NCI-H774 (cell line): Measurements from ENCODE around the gene VCL.
"Not testable (repeated sequence)": the region's sequence is repeated elsewhere in the genome, so short reads cannot be mapped to it uniquely, and the experiment has no call there.

ENCODE experiments used
- DNase-seq: peaks from one replicate; lab custom pipeline; 2025; lab: John Stamatoyannopoulos, UW

Gene VCL

DNA sequence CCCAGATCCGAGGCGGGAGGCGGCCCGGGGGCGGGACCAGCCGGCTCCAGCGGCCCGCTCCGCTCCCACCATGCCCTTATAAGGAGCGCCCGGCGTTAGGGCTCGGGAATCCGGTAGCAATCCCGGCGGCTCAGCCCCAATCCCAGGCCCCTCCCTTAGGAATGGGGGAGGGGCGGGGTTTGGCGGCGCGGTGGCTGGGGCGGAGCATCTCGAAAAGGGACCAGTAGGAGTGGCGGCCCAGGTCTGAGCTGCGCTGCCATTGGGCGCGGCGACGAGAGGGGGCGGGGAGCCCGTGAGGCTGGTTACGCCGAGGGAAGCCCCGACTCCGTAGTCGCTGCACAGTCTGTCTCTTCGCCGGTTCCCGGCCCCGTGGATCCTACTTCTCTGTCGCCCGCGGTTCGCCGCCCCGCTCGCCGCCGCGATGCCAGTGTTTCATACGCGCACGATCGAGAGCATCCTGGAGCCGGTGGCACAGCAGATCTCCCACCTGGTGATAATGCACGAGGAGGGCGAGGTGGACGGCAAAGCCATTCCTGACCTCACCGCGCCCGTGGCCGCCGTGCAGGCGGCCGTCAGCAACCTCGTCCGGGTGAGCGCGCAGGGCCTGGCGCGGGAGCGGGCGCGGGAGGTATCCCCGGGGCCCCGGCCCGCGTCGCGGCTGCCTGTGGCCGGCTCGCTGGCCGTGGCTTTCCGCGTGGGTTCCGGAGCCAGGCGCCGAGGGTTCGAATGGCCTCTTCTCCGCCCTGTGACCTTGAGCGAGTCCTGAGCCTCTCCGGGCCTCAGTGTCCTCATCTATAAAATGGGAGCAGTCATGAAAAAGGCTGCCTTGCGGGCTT is at the start of gene VCL:
Gene VCL (plus strand): TSS at position 330 of the 836 bp plus-strand sequence. CDS start 92 bp downstream, at position 422.
- peak; percentile 96 for DNase-seq

DNA sequence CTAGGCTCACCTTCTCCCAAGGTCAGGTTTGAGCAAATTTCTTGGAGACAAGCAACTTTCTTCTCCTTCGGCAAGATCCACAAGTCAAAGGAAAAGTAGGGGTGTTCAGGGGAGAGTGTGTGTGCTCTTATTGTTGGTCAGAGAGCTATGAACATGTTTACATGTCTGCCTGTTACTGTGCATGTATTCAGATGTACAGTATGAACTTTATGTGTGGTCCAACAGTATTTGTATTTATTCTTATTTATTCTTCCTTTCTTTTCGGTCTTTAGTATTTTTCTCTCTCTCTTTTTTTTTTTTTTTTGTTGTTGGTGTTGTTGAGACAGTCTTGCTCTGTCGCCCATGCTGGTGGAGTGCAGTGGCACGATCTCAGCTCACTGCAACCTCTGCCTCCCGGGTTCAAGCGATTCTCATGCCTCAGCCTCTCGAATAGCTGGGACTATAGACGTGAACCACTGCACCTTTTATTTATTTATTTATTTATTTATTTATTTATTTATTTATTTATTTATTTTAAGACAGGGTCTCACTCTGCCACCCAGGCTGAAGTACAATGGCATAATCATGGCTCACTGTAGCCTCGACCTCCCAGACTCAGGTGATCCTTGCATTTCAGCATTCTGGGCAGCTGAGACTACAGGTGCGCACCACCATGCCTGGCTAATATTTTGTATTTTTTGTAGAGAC is 48.8 kb upstream of the VCL start:
- no peak for DNase-seq

DNA sequence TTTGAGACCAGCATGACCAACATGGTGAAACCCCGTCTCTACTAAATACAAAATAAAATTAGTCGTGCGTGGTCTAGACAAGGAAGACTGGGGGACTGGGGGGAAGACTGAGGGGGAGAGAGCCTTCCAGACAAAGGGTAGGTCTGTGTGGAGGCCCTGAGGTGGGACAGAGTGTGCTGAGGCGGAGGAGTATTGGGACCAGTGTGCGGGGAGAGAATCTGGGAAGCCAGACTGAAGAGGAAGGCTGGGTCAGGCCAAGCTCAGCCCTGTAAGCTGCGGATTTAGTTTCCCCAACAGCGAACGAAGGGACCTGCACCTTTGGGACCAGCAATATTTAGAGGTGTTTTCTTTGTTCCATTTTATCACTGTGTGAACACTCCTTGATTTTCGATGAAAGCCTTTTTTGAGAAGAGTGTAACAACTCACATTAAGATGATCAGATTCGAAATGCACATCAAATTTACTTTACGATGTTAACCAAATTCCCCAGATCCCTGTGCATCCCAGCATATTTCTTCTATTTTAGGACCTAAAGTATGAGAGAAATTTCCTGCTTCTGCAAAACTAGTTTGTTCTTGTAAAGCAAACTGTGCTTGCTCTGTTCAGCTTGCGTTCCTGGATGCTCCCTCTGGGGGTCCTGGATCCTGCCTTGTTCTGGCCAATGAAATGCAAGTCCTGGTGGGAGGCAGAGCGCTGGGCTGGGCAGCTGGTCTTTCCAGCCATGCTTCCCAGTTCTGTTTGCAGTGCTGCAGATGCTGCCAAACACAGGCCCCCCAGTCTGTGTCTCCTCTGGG is 47.6 kb upstream of the VCL start:
- DNase-seq: no peak

DNA sequence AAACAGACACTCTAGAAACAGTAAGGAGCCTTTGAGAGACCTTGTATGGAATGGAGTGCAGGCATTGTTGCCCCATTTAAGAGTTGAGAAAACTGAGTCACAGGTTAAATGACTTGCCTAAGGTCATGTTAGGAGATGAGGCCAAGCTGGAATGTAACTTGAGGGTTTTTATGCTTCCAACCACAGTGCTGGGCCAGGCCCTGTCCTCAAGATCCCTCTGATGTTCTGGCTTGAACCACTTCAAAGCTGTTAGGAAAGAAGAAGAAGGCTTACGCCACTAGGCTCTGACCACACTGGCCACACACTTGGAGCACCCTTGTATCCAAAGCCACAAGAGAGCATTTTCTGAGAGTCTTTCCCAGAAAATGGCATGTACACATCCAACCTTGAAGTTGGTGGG is 44.3 kb upstream of the VCL start:
- DNase-seq: no peak

DNA sequence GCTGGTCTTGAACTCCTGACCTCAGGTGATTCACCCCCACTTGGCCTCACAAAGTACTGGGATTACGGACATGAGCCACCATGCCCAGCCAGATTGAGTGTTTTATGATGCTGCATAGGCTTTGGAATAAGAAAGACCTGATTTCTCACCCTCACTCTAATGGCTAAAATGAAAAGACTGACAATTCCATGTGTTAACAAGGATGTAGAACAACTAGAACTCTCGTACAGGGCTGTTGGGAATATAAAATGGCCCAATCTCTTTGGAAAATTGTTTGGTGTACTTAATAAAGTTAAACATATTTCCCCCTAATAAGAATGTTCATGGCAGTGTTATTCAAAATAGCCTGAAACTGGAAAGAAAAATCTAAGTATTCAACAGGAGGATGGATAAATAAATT is 43.2 kb upstream of the VCL start:
- no peak for DNase-seq

DNA sequence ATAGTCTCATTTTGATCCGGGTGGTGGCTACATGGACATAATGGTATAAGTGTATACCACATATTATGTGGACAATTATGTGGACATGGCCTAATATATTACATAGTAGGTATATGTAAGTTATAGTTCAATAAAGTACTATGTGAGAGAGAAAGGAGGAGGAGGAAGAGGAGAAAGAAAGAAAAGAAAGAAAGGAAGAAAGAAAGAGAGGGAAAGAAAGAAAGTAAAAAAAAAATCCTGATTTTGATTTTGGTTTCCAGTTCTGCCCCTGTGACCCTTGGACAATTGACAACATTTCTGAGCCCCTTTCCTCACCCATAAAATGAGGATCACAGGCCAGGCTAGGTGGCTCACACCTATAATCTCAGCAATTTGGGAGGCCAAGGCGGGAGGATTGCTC is 42.2 kb upstream of the VCL start:
- no peak for DNase-seq

DNA sequence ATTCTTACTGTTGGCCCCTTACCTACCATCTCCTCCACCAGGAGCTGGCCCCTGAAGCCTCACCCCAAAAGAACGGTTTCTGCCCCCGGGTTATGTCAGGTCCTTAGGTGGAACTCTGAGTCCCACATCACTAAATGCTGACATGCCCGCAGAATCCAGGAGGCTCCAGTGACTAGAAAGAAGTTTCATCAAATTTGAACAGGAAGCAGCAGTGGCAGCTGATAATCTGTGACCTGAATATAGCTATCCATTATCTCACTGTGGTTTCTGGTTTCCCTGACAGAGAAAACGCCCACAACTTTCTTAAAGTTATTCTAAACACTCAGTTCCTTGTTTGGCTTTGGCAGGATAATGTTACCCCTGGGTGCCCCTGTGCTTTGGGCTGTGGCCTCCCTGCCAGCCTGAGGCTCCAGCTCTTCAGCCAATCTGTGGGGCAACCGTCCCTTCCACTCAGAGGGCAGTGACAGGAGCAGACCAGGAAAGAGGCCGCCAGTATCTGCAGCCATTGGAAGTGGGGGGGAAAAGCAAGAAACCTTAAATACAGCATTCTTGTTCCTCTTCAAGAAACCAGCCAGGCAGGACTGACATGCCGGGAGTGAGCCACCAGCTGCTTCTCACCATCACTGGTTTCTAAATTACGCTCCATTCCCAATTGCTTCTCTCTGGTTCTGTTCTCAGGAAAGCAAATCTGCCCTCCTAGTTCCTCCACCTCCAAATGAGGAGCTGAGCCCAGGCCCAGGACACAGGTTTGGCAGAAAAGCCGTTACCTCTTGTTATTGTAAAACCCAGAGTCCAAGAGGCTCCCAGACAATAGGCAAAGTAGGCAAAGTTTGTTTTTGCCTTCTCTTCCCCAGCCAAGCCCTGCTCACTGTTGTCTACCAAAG is 41.2 kb upstream of the VCL start:
- DNase-seq: no peak

DNA sequence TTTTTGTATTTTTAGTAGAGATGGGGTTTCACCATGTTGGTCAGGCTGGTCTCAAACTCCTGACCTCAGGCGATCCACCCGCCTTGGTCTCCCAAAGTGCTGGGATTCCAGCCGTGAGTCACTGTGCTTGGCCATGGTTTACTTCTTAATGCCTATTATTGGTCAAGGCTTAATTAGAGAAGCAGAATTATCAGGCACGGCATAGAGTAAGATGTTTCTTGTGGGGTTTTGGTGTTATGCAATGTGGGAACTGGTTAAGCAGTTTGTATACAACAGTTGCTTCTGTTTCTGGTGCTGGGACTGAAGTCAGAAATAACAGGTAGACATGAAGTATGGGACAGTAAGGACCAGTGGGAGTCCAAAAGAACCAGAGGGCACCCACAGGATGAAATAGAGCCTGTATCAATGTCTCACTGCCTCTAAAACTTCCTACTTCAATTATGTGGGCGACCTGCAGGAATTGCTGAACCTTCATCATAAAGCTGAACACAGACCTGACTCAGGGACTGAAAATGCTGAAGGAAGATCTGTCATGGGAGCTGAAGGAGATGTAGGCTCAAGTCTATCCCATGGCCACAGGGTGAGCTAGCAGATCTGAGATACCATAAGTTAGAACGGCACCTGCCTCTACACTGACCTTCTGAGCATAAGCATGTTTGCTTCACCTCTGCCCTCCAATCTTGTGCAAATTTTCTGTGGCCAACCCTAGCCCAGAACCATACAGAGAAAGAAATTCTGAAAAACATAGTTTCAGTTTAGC is 38.3 kb upstream of the VCL start:
- DNase-seq: no peak

DNA sequence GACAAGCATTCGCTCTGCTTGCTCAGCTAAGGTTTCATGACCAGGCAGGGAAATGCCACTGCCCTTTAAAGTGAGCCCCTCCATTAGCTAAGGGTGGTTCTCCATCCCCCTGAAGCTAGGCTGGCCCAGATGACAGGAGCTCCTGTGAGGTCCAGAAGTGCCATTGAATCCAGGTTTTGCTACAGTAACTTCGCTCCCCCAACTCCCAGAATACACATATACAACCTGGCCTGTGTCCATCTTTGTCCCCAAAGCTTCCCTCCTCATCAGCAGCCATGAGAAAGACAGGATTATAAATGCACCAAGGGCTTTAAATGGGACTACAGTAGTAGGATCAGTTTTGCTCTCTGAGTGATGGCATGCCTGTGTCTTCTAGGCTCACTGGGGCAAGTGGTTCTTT is 35.5 kb upstream of the VCL start:
- no peak for DNase-seq

DNA sequence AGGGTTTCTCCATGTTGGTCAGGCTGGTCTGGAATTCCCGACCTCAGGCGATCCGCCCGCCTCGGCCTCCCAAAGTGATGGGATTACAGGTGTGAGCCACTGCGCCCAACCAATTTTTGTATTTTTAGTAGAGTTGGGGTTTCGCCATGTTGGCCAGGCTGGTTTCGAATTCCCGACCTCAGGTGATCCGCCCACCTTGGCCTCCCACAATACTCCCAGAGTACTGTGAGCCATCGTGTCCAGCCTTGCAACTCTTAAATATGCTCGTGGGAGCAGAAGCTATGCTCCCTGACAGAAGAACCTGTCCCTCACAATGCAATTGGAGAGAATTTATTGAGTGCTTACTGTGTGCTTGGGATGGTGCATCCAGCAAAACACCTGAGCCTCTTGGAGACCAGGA is 34.4 kb upstream of the VCL start:
- not testable (repeated sequence) for DNase-seq

DNA sequence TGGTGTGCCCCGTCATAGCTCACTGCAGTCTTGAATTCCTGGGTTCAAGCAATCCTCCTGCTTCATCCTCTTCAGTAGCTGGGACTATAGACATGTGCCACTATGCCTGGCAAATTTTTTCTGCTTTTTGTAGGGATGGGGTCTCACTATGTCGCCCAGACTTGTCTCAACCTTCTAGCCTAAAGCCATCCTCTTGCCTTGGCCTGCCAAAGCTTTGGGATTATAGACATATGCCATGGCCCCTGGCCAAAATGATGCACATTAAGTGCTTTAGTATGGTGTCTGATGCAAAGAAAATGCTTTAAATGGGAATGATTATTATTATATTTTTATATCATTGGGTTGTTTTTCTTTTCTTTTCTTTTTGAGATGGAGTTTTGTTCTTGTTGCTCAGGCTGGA is 33.2 kb upstream of the VCL start:
- no peak for DNase-seq

DNA sequence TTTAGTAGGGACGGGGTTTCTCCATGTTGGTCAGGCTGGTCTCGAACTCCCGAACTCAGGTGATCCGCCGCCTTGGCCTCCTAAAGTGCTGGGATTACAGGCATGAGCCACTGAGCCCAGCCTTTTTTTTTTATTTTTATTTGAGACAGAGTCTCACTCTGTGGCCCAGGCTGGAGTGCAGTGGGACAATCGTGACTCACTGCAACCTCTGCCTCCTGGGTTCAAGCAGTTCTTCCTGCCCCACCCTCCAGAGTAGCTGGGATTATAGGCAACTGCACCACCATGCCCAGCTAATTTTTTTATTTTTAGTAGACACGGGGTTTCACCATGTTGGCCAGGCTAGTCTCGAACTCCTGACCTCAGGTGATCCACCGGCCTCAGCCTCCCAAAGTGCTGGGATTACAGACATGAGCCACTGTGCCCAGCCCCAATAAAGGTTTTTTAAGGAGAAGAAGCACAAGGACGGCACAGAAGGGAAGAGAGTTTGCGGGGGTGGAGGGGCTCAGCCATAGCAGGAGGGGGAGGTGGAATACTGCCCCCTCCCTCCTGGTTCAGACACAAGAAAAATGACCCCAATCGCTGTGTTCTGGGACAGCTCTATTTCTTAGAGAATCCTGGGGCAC is 32.5 kb upstream of the VCL start:
- not testable (repeated sequence) for DNase-seq

DNA sequence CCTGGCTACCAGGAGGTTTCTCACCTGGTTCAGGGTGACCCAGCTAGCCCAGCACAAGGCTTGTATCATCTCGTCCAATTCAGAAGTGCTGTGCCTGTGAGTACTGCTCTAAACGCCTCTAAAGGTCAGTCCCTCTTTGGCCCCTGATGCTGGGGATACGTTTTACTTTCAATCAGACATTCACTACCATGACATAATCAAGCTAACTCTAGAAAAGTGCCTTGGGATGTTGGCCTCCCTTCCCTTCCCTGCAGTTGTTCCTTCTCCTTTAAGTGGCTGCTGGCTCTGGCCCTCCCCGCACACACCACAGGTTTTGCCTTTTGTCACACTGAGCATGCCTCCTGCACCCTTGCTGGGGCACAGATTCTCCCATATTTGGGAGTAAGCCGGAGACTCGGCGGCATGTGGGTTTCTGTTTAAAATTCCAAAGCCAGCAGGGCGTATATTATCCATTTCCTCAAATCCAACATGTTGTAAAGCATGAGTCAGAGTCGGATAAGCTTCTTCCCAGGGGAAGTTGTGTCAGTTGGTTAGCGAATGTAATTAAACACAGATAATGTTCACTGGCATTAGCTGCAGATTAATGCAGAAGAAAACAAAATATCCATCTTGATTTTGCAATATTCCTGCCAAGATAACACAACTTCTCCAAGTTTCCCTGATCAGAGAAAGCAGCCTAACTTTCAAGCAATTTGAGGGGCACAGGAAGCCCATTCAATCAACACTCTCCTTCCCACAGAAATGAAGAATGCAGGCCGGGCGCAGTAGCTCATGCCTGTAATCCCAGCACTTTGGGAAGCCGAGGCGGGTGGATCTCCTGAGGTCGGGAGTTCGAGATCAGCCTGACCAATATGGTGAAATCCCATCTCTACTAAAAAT is 31.8 kb upstream of the VCL start:
- peak; percentile 7 for DNase-seq

DNA sequence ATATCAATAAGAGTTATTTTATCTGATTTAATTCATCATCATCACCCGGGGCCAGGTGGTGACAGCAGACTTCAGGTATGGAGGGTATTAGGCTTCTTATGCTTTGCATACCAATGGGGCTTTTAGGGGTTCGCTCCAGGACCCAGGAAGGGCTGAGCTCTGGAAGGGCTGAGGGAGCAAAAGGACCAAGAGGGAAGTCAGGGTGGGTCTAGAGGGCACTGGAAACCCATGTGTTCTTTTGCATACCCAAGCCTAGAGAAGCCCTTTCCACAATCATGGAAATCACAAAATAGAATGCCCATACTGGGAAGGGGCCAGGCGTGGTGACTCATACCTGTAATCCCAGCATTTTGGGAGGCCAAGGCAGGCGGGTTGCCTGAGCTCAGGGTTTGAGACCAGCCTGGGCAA is 30.9 kb upstream of the VCL start:
- DNase-seq: no peak

DNA sequence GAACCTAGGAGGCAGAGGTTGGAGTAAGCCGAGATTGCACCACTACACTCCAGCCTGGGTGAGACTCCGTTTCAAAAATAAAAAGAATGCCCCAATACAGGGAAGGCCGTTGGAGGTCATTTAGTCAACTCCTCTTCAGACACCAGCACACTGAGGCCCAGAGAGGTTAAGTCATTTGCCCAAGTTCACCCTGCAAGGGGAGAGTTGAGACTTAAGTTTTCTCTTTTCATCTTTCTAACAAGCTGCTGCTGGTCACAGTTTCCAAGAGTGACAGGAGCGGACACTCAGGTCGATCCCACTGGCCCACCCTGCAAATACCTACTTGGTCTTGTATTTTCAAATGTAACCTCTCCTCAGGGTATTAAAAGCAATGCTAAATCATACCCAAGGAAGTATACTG is 30.4 kb upstream of the VCL start:
- DNase-seq: no peak

DNA sequence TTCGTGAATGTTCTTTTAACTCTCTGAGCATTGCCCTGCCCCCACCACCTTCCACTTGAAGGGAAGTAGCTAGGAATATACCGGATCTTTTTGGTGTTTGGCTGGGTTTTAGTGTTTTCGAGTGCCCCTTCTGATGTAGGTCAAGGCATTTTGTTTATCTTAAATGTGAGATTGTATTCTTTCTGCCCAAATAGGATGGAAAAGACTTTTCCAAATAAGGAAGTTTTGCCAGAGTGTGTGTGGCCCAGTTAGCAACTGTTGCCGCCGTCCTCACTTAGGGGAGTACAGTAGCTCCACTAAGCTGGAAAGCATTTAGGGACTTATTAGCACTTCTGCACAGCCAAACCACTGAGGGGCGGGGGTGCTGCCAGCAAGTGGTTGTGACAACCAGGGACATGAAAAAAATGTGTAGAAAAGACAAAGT is 29.8 kb upstream of the VCL start:
- DNase-seq: no peak

DNA sequence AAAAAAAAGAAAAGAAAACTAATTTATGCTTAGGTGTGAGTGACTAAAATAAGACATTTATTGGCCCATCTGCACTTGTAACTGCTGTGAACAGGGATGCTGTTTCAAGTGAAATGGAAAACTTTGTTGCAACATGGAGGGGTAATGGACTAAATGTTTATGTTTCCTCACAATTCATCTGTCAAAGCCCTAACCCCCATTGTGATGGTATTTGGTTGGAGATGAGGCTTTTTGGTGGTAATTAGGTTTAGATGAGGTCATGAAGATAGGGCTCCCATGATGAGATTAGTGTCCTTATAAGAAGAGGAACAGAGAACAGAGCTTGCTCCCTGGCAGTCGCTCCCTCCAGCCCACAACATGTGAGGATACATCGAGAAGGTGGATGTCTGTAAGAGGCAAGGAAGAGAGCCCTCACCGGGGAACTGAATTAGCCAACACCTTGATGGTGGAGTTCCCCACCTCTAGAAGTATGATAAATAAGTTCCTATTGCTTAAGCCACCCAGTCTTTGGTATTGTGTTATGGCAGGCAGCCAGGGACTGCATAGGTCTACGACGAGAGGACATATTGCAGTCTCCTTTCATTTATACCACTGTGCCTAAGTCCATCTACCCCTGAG is 28.6 kb upstream of the VCL start:
- no peak for DNase-seq

DNA sequence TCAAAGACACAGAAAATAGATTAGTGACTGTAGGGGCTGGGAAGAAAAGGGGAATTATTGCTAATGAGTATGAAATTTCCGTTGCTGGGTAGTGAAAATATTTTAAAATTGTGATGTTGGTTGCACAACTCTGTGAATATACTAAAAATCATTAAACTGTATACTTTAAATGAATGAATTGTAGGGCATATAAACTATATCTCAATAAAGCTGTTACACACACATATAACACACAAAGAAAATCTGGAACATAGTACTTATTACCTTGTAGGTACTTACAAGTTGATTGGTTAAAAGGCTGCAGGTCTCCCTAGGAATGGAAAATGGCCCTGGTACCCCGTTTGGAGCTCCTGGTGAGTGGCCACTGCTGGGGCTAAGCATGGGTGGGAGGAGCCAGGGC is 27.1 kb upstream of the VCL start:
- DNase-seq: no peak
